Sigmoid colon (tissue), 3 donors: ENCODE measurements around the gene IER5.

ENCODE experiments used
- CTCF ChIP-seq, 4 experiments: fragments of 450-650 bp in 3 of 4; fragments of 200-600 bp in 1 of 4; IDR thresholded peaks; one replicate each; pipeline ENCODE4 v1.5.1; 2016 to 2019; ENCODE audit warnings: antibody characterized with exemption in 4 of 4, mild to moderate bottlenecking in 3 of 4, moderate library complexity in 2 of 4
- POLR2A ChIP-seq, 2 donors: fragments of 450-650 bp; IDR thresholded peaks; one replicate each; pipeline ENCODE4 v1.6.1; 2016; ENCODE audit warnings: antibody characterized with exemption in 2 of 2, mild to moderate bottlenecking in 2 of 2, moderate library complexity in 2 of 2

GRCh38 chr1:181087400-181087901 lies 1.0 kb upstream of the IER5 start:
- TF ChIP-seq CTCF (IDR thresholded peaks at IDR 0.05) (no peak), POLR2A (IDR thresholded peaks at IDR 0.05) (no peak)
